HCT116 (cell line): ENCODE measurements around the gene ZFHX3. TPM values are rescaled to one million over a fixed set of nuclear protein-coding genes. Genes with fewer than 3 reads are reported as not detected.

ENCODE experiments used
- ATAC-seq: fragments of 200-7000 bp; cut with Tn5 transposase; 2 replicates; pipeline ENCODE4 v1.9.1; 2020; ENCODE audit warnings: mild to moderate bottlenecking, moderate library complexity
- BruUV-seq: library from RNA; stranded (reverse); fragments of 400-500 nt; replicated peaks from 2 replicates; lab custom pipeline; 2021; lab: Mats Ljungman, UMichigan
- CTCF ChIA-PET: fragments of 300-600 bp; sonication (Branson Sonifier 250); formaldehyde crosslinking; loops from one replicate; lab custom pipeline; 2021; ENCODE audit warnings: antibody characterized with exemption; lab: Charles Lee
- POLR2A ChIA-PET: fragments of 300-600, 350-600 bp; sonication (Branson Sonifier 250); formaldehyde crosslinking; loops from one replicate; lab custom pipeline; 2021; ENCODE audit warnings: antibody characterized with exemption; lab: Charles Lee
- RAD21 ChIA-PET, 2 experiments: fragments of 300-600 bp; sonication (Branson Sonifier 250); formaldehyde crosslinking; loops; one replicate each; lab custom pipeline; 2023; ENCODE audit warnings: low total read pairs in 2 of 2; ENCODE audit not compliant: uncharacterized antibody in 2 of 2, unreplicated experiment in 2 of 2, low non-redundant PET in 1 of 2; lab: Charles Lee
- DNase-seq: peaks from one replicate; pipeline ENCODE4 v3.0.0-alpha.2; 2010; ENCODE audit warnings: low read depth, low spot score
- H2AFZ ChIP-seq: fragments of 200-600 bp; shearing (Covaris generic), sonication (generic); 2 replicates; pipeline ENCODE4 v1.6.1; 2017; ENCODE audit warnings: low read depth, mixed run types, mixed read lengths, antibody characterized with exemption, low read length; ENCODE audit not compliant: poor library complexity, severe bottlenecking
- H3K27ac ChIP-seq: 2 replicates; pipeline ENCODE4 v1.5.1; 2012; ENCODE audit warnings: low read depth, low read length
- H3K27me3 ChIP-seq: fragments of 200-600 bp; sonication (generic); 2 replicates; pipeline ENCODE4 v1.6.1; 2016; ENCODE audit warnings: mixed run types, low read length, mixed read lengths; ENCODE audit not compliant: insufficient read depth
- H3K36me3 ChIP-seq, 2 experiments: fragments of 200-500 bp in 1 of 2; fragments of 200-600 bp in 1 of 2; sonication (Bioruptor generic) in 1 of 2; sonication (generic) in 1 of 2; 2 replicates each; pipeline versions ENCODE4 v1.5.1 to v1.6.1; 2014 to 2016; ENCODE audit warnings: low read length in 2 of 2, inconsistent platforms in 1 of 2, mixed read lengths in 1 of 2, mixed run types in 1 of 2; ENCODE audit not compliant: insufficient read depth in 2 of 2, control insufficient read depth in 1 of 2
- H3K4me1 ChIP-seq, 2 experiments: fragments of 200-600 bp in 1 of 2; sonication (generic) in 1 of 2; 2 replicates each; pipeline versions ENCODE4 v1.5.1 to v1.6.1; 2012 to 2017; ENCODE audit warnings: low read length in 2 of 2, inconsistent platforms in 1 of 2, mild to moderate bottlenecking in 1 of 2, mixed read lengths in 1 of 2, mixed run types in 1 of 2, moderate library complexity in 1 of 2; ENCODE audit not compliant: insufficient read depth in 2 of 2, control insufficient read depth in 1 of 2
- H3K4me2 ChIP-seq: fragments of 200-600 bp; sonication (generic); 2 replicates; pipeline ENCODE4 v1.6.1; 2017; ENCODE audit warnings: mixed run types, low read length, mixed read lengths
- H3K4me3 ChIP-seq, 2 experiments: fragments of 200-600 bp in 1 of 2; sonication (generic) in 1 of 2; replicated peaks in 1 of 2; 2 replicates each; pipeline ENCODE4 v1.5.1; 2011 to 2016; ENCODE audit warnings: low read length in 2 of 2, control low read depth in 1 of 2, low read depth in 1 of 2, mild to moderate bottlenecking in 1 of 2, mixed read lengths in 1 of 2, mixed run types in 1 of 2
- H3K79me2 ChIP-seq: fragments of 200-600 bp; sonication (generic); 2 replicates; pipeline ENCODE4 v1.6.1; 2017; ENCODE audit warnings: mild to moderate bottlenecking, mixed run types, low read length, moderate library complexity, mixed read lengths; ENCODE audit not compliant: insufficient read depth
- H3K9ac ChIP-seq: fragments of 200-600 bp; sonication (generic); 2 replicates; pipeline ENCODE4 v1.6.1; 2016; ENCODE audit warnings: low read length, mixed read lengths
- H3K9me2 ChIP-seq: fragments of 200-600 bp; sonication (generic), shearing (Covaris generic); 2 replicates; pipeline ENCODE4 v1.6.1; 2017; ENCODE audit warnings: mixed run types, mild to moderate bottlenecking, moderate library complexity; ENCODE audit not compliant: insufficient read depth
- H3K9me3 ChIP-seq, 2 experiments: fragments of 200-500 bp in 1 of 2; fragments of 200-600 bp in 1 of 2; sonication (Bioruptor generic) in 1 of 2; sonication (generic) in 1 of 2; 2 replicates each; pipeline ENCODE4 v1.6.1; 2014 to 2017; ENCODE audit warnings: low read length in 2 of 2, mixed read lengths in 2 of 2, inconsistent platforms in 1 of 2, low read depth in 1 of 2, mild to moderate bottlenecking in 1 of 2, mixed run types in 1 of 2, moderate library complexity in 1 of 2; ENCODE audit not compliant: control insufficient read depth in 1 of 2, insufficient read depth in 1 of 2
- H4K20me1 ChIP-seq: fragments of 200-600 bp; sonication (generic), shearing (Covaris generic); 2 replicates; pipeline ENCODE4 v1.6.1; 2017; ENCODE audit warnings: mixed run types, mild to moderate bottlenecking, moderate library complexity; ENCODE audit not compliant: insufficient read depth
- CBX3 ChIP-seq: IDR thresholded peaks from 2 replicates; pipeline ENCODE4 v1.6.1; 2012; ENCODE audit warnings: low read depth
- EGR1 ChIP-seq: IDR thresholded peaks from 2 replicates; pipeline ENCODE4 v1.6.1; 2012; ENCODE audit warnings: low read depth
- EZH2phosphoT487 ChIP-seq: fragments of 200-600 bp; IDR thresholded peaks from 2 replicates; pipeline ENCODE4 v1.6.1; 2018; ENCODE audit warnings: antibody characterized with exemption, borderline replicate concordance
- FOSL1 ChIP-seq: IDR thresholded peaks from 2 replicates; pipeline ENCODE4 v1.6.1; 2012; ENCODE audit warnings: low read depth
- SIN3A ChIP-seq: IDR thresholded peaks from 2 replicates; pipeline ENCODE4 v1.6.1; 2012; ENCODE audit warnings: low read depth
- TCF7L2 ChIP-seq: IDR thresholded peaks from 2 replicates; pipeline ENCODE4 v1.7.0; 2011; ENCODE audit warnings: borderline replicate concordance, inconsistent platforms; ENCODE audit not compliant: insufficient read depth, insufficient read length; ENCODE audit errors: extremely low read depth
- YY1 ChIP-seq: IDR thresholded peaks from 2 replicates; pipeline ENCODE4 v1.6.1; 2011; ENCODE audit warnings: low read length, low read depth, moderate library complexity, mild to moderate bottlenecking; ENCODE audit not compliant: insufficient replicate concordance; ENCODE audit errors: extremely low read depth
- ZNF274 ChIP-seq: fragments of 200-500 bp; sonication (Bioruptor generic); IDR thresholded peaks from 2 replicates; pipeline ENCODE4 v1.6.1; 2014; ENCODE audit warnings: mild to moderate bottlenecking, low read depth, low read length, inconsistent platforms
- intact Hi-C: fragments of 100-400 bp; cut with micrococcal nuclease; formaldehyde crosslinking; loops from 2 replicates; pipeline ENCODE4 v1.10.0; 2022
- total RNA-seq: library from RNA; stranded (reverse); gene quantifications from one replicate; pipeline ENCODE4 v1.2.1, GENCODE V29; 2021; ENCODE audit not compliant: unreplicated experiment
- TF ChIP-seq, protein P1 (sequence below): IDR thresholded peaks from 2 replicates; pipeline ENCODE4 v1.6.1; 2011; ENCODE audit warnings: mild to moderate bottlenecking, low read length, moderate library complexity; ENCODE audit not compliant: insufficient replicate concordance; ENCODE audit errors: extremely low read depth
- TF ChIP-seq, protein P2 (sequence below): IDR thresholded peaks from 2 replicates; pipeline ENCODE4 v1.6.1; 2012; ENCODE audit warnings: low read depth

Gene ZFHX3
- total RNA-seq, 1 experiment from 2014 or later = 6.3 TPM

DNA sequence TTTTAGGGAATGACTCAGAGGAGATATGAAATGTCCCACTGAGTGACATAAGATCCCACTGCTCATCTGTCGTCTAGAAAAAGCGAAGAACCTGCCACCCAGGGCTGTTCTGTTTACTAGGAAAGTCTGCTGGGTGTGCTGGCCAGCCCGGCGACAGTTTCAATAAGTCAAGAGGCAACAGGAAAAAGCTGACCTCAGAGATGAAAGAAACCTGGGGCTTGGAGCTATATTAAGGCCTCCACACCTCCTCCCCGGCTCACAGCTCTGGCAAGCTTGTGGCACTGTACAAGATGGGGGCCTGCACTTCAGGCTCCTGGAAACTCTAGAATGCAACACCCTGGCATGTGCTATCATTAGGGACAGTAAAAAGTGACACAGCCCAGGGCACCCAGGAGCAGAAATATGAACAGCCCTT is 10.6 kb downstream of the ZFHX3 start (continued):
- TF ChIP-seq EGR1 (no peak), FOSL1 (no peak)
- TF ChIP-seq, all 23 proteins: peak for 0

DNA sequence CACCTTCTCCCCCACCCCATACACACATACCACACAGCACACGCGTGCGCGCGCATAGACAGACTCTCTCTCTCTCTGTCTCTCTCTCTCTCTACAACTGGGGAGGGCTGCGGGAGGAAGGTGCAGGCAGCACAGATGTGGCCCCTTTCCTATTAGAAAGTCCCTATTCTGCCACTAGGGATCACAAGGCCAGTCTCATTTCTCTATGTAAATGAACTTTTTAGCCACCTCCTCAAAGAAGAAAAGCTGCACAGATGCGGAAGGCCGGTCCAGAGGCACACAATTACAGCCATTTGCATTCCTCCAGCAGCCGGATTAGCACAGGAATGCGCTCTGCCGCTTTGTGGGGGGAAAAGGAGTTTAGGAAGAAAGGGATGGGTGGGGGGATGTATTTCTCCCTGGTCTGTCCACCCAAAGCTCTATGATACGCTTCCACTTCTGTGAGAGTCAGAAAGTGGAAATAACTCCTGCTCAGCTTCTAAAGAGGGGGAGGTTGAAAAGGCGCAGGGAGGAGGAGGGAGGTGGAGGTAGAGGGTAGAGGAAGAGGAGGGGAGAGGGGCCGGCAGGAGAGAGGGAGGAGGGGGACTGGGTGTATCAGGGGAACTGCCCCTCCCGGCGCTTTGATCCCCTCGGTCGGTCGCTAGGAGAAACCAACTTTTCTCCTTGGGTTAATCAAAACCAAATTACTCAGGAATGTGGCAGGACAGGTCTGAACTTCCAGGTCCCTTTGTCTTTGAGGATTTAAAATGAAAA is 11.7 kb downstream of the ZFHX3 start:
- TF ChIP-seq SIN3A = no peak
- no peak for TF ChIP-seq ZNF274
- no peak for TF ChIP-seq FOSL1
- no peak for TF ChIP-seq YY1
- no peak for TF ChIP-seq EZH2phosphoT487
- no peak for TF ChIP-seq CBX3
- TF ChIP-seq, protein P1, sequence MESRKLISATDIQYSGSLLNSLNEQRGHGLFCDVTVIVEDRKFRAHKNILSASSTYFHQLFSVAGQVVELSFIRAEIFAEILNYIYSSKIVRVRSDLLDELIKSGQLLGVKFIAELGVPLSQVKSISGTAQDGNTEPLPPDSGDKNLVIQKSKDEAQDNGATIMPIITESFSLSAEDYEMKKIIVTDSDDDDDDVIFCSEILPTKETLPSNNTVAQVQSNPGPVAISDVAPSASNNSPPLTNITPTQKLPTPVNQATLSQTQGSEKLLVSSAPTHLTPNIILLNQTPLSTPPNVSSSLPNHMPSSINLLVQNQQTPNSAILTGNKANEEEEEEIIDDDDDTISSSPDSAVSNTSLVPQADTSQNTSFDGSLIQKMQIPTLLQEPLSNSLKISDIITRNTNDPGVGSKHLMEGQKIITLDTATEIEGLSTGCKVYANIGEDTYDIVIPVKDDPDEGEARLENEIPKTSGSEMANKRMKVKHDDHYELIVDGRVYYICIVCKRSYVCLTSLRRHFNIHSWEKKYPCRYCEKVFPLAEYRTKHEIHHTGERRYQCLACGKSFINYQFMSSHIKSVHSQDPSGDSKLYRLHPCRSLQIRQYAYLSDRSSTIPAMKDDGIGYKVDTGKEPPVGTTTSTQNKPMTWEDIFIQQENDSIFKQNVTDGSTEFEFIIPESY = no peak
- TF ChIP-seq TCF7L2 = no peak
- TF ChIP-seq, protein P2, sequence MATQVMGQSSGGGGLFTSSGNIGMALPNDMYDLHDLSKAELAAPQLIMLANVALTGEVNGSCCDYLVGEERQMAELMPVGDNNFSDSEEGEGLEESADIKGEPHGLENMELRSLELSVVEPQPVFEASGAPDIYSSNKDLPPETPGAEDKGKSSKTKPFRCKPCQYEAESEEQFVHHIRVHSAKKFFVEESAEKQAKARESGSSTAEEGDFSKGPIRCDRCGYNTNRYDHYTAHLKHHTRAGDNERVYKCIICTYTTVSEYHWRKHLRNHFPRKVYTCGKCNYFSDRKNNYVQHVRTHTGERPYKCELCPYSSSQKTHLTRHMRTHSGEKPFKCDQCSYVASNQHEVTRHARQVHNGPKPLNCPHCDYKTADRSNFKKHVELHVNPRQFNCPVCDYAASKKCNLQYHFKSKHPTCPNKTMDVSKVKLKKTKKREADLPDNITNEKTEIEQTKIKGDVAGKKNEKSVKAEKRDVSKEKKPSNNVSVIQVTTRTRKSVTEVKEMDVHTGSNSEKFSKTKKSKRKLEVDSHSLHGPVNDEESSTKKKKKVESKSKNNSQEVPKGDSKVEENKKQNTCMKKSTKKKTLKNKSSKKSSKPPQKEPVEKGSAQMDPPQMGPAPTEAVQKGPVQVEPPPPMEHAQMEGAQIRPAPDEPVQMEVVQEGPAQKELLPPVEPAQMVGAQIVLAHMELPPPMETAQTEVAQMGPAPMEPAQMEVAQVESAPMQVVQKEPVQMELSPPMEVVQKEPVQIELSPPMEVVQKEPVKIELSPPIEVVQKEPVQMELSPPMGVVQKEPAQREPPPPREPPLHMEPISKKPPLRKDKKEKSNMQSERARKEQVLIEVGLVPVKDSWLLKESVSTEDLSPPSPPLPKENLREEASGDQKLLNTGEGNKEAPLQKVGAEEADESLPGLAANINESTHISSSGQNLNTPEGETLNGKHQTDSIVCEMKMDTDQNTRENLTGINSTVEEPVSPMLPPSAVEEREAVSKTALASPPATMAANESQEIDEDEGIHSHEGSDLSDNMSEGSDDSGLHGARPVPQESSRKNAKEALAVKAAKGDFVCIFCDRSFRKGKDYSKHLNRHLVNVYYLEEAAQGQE = no peak
- TF ChIP-seq EGR1 = no peak
- intact Hi-C loops = no loop called here
- no peak overlapping the region for H3K9ac ChIP-seq
- H3K79me2 ChIP-seq = peaks cover 24% of the 10 kb centered on the region
- ChIA-PET CTCF (no interaction called here), RAD21 (no interaction called here), POLR2A (no interaction called here)
- no peak overlapping the region for H3K27ac ChIP-seq
- no peaks in the 10 kb centered on the region for H4K20me1 ChIP-seq
- no peaks in the 10 kb centered on the region for H3K27me3 ChIP-seq
- DNase-seq = no peak
- no peaks in the 10 kb centered on the region for H3K9me2 ChIP-seq
- peaks cover 28 to 41% of the 10 kb centered on the region in 2 experiments for H3K4me1 ChIP-seq
- no peaks in the 10 kb centered on the region for H3K9me3 ChIP-seq
- H2AFZ ChIP-seq = no peak overlapping the region
- H3K36me3 ChIP-seq = no peaks in the 10 kb centered on the region
- BruUV-seq = no TSS peak
- no peak overlapping the region for H3K4me3 ChIP-seq
- 0 out of 2 replicates have a peak, but pooled peaks have one; percentile 15 for ATAC-seq
- peak overlapping the region; percentile 47 for H3K4me2 ChIP-seq
